Transverse colon (tissue), 4 donors: ENCODE results near the gene DCUN1D4.

Experiments used
- CTCF ChIP-seq, 5 experiments: fragments of 200-600 bp in 3 of 5; fragments of 450-650 bp in 2 of 5; sonication (generic) in 3 of 5; IDR thresholded peaks; 1 replicate in 2 of 5; 2 replicates in 3 of 5; pipeline ENCODE4 v1.5.1; 2016 to 2017; ENCODE audit warnings: antibody characterized with exemption in 5 of 5, inconsistent platforms in 3 of 5, mild to moderate bottlenecking in 2 of 5, moderate library complexity in 1 of 5
- EP300 ChIP-seq: sonication (generic); formaldehyde crosslinking; IDR thresholded peaks from one replicate; pipeline ENCODE4 v1.6.1; 2017; ENCODE audit warnings: antibody characterized with exemption, low read depth
- POLR2AphosphoS5 ChIP-seq, 3 donors: sonication (generic); formaldehyde crosslinking; IDR thresholded peaks; one replicate each; pipeline ENCODE4 v1.6.1; 2016; ENCODE audit warnings: antibody characterized with exemption in 3 of 3

- TF ChIP-seq CTCF (IDR thresholded peaks at IDR 0.05), result no peak
- TF ChIP-seq POLR2AphosphoS5 (IDR thresholded peaks at IDR 0.05), result no peak
- no peak for TF ChIP-seq EP300
Measured at GRCh38 chr4:51930557-51930956, 87.6 kb downstream of the DCUN1D4 start.
